Natural killer cell treated with Interleukin-12 subunit alpha and Interleukin-12 subunit beta and Interleukin-15 and Interleukin-18, amount 100 ng/mL, for 72 hours (primary cell): Measurements from ENCODE around the gene RSL24D1. TPM values are rescaled to one million over a fixed set of nuclear protein-coding genes. Genes with fewer than 3 reads are reported as not detected.
A peak's percentile ranks its signal among the peaks of the same experiment; 100 is the strongest.

ENCODE experiments used
- ATAC-seq, 2 donors: fragments of 150-1000 bp; cut with Tn5 transposase in 1 of 2; sonication (Bioruptor Pico), chemical (Tn5 transposase) in 1 of 2; 2 replicates each; pipeline ENCODE4 v1.10.0; 2021
- DNase-seq: peaks from one replicate; pipeline ENCODE4 v3.0.0; 2022; ENCODE audit warnings: low spot score
- H3K27ac Mint-ChIP-seq, 2 donors: 1 replicate in 1 of 2; 2 replicates in 1 of 2; pipeline ENCODE4 v1.8.0; 2022; ENCODE audit warnings: mixed read lengths in 2 of 2, mild to moderate bottlenecking in 1 of 2, moderate library complexity in 1 of 2
- H3K27me3 Mint-ChIP-seq, 2 donors: 1 replicate in 1 of 2; 2 replicates in 1 of 2; pipeline ENCODE4 v1.8.0; 2022; ENCODE audit warnings: mixed read lengths in 2 of 2
- H3K36me3 Mint-ChIP-seq: one replicate; pipeline ENCODE4 v1.8.0; 2022; ENCODE audit warnings: mixed read lengths
- H3K4me1 Mint-ChIP-seq, 2 donors: 1 replicate in 1 of 2; 2 replicates in 1 of 2; pipeline ENCODE4 v1.8.0; 2022; ENCODE audit warnings: low read depth in 2 of 2, mixed read lengths in 2 of 2, mild to moderate bottlenecking in 1 of 2
- H3K4me3 Mint-ChIP-seq: one replicate; pipeline ENCODE4 v1.8.0; 2022; ENCODE audit warnings: mixed read lengths
- H3K9me3 Mint-ChIP-seq: 2 replicates; pipeline ENCODE4 v1.8.0; 2022; ENCODE audit warnings: mixed read lengths
- total RNA-seq, 2 donors: library from RNA; stranded (reverse); gene quantifications; one replicate each; pipeline ENCODE4 v1.2.3, GENCODE V29; 2022

RSL24D1 gene
- total RNA-seq, result 10 to 100 TPM; 76.0 to 76.1 TPM

GRCh38 chr15:55196458-55197361 lies at the start of gene RSL24D1:
Gene RSL24D1, minus strand, starts transcription at chr15:55196941. Its CDS starts 51 bp downstream, at chr15:55196890.
- DNase-seq (peak; percentile 97), ATAC-seq (peak; percentile 99 to 100)
- no peak within 1 kb of the TSS for H3K4me3 Mint-ChIP-seq
- H3K36me3 Mint-ChIP-seq, result peaks cover 22% of the 10 kb centered on the region
- no peaks in the 10 kb centered on the region for H3K27me3 Mint-ChIP-seq
- H3K27ac Mint-ChIP-seq, result no peak within 1 kb of the TSS
- no peaks in the 10 kb centered on the region for H3K9me3 Mint-ChIP-seq
- H3K4me1 Mint-ChIP-seq, result peaks cover 6 to 12% of the 10 kb centered on the region in 2 donors

GRCh38 chr15:55245059-55245458 lies 48.3 kb upstream of the RSL24D1 start:
- Mint-ChIP-seq H3K4me1 (peaks cover 46 to 62% of the 10 kb centered on the region in 2 donors), H3K9me3 (no peaks in the 10 kb centered on the region), H3K4me3 (no peak overlapping the region), H3K27ac (peak overlapping the region; percentile 6 to 69), H3K36me3 (no peaks in the 10 kb centered on the region), H3K27me3 (no peaks in the 10 kb centered on the region)
- ATAC-seq, result no peak
- DNase-seq, result no peak

- DNase-seq (no peak), ATAC-seq (no peak)
- Mint-ChIP-seq H3K4me3 (no peak overlapping the region), H3K36me3 (peaks cover 6% of the 10 kb centered on the region), H3K4me1 (peaks cover 46 to 72% of the 10 kb centered on the region in 2 donors), H3K9me3 (no peaks in the 10 kb centered on the region), H3K27me3 (no peaks in the 10 kb centered on the region), H3K27ac (peak overlapping the region; percentile 43 to 50)
These were observed 45.1 kb upstream of the RSL24D1 start for GRCh38 chr15:55241891-55242290.

GRCh38 chr15:55241186-55241585 lies 44.4 kb upstream of the RSL24D1 start:
- Mint-ChIP-seq H3K36me3 (peaks cover 10% of the 10 kb centered on the region), H3K27me3 (no peaks in the 10 kb centered on the region), H3K4me3 (no peak overlapping the region), H3K9me3 (no peaks in the 10 kb centered on the region), H3K27ac (no peak overlapping the region), H3K4me1 (peaks cover 43 to 69% of the 10 kb centered on the region in 2 donors)
- DNase-seq, result no peak
- no peak for ATAC-seq

GRCh38 chr15:55240125-55240760 lies 43.5 kb upstream of the RSL24D1 start:
- Mint-ChIP-seq H3K4me1 (peaks cover 43 to 67% of the 10 kb centered on the region in 2 donors), H3K27me3 (no peaks in the 10 kb centered on the region), H3K36me3 (peaks cover 10% of the 10 kb centered on the region), H3K9me3 (no peaks in the 10 kb centered on the region), H3K4me3 (peak overlapping the region; percentile 38), H3K27ac (peak overlapping the region; percentile 34 to 65)
- peak in 1 of 2 donors; percentile 61 for ATAC-seq
- DNase-seq, result no peak

GRCh38 chr15:55239440-55240124 lies 42.8 kb upstream of the RSL24D1 start:
- Mint-ChIP-seq H3K4me3 (peak overlapping the region; percentile 33), H3K36me3 (peaks cover 10% of the 10 kb centered on the region), H3K27me3 (no peaks in the 10 kb centered on the region), H3K27ac (peak overlapping the region; percentile 34 to 65), H3K9me3 (no peaks in the 10 kb centered on the region), H3K4me1 (peaks cover 38 to 60% of the 10 kb centered on the region in 2 donors)
- no peak for DNase-seq
- ATAC-seq, result no peak

GRCh38 chr15:55238877-55239276 lies 42.1 kb upstream of the RSL24D1 start:
- H3K4me1 Mint-ChIP-seq, result peaks cover 41 to 54% of the 10 kb centered on the region in 2 donors
- H3K4me3 Mint-ChIP-seq, result peak overlapping the region; percentile 49
- peak overlapping the region; percentile 34 to 65 for H3K27ac Mint-ChIP-seq
- ATAC-seq (no peak), DNase-seq (no peak)
- H3K36me3 Mint-ChIP-seq, result peaks cover 16% of the 10 kb centered on the region
- H3K9me3 Mint-ChIP-seq, result no peaks in the 10 kb centered on the region
- H3K27me3 Mint-ChIP-seq, result no peaks in the 10 kb centered on the region

GRCh38 chr15:55237219-55238130 lies 40.7 kb upstream of the RSL24D1 start:
- H3K36me3 Mint-ChIP-seq, result peaks cover 16% of the 10 kb centered on the region
- peak; percentile 48 to 72 for ATAC-seq
- no peak for DNase-seq
- H3K4me3 Mint-ChIP-seq, result peak overlapping the region; percentile 49
- H3K4me1 Mint-ChIP-seq, result peaks cover 37 to 45% of the 10 kb centered on the region in 2 donors
- H3K27ac Mint-ChIP-seq, result peak overlapping the region; percentile 34 to 65
- no peaks in the 10 kb centered on the region for H3K27me3 Mint-ChIP-seq
- H3K9me3 Mint-ChIP-seq, result no peaks in the 10 kb centered on the region

GRCh38 chr15:55235546-55236036 lies 38.9 kb upstream of the RSL24D1 start:
- Mint-ChIP-seq H3K27ac (no peak overlapping the region), H3K9me3 (no peaks in the 10 kb centered on the region), H3K4me3 (no peak overlapping the region), H3K27me3 (no peaks in the 10 kb centered on the region), H3K36me3 (peaks cover 22% of the 10 kb centered on the region), H3K4me1 (peaks cover 38 to 52% of the 10 kb centered on the region in 2 donors)
- DNase-seq (no peak), ATAC-seq (no peak)

GRCh38 chr15:55234800-55235104 lies 38.0 kb upstream of the RSL24D1 start:
- DNase-seq (no peak), ATAC-seq (no peak)
- Mint-ChIP-seq H3K27me3 (no peaks in the 10 kb centered on the region), H3K9me3 (no peaks in the 10 kb centered on the region), H3K36me3 (peaks cover 24% of the 10 kb centered on the region), H3K4me3 (no peak overlapping the region), H3K4me1 (peaks cover 40 to 52% of the 10 kb centered on the region in 2 donors), H3K27ac (peak overlapping the region in 1 of 2 donors; percentile 6)

- DNase-seq (no peak), ATAC-seq (no peak)
- Mint-ChIP-seq H3K27ac (peak overlapping the region in 1 of 2 donors; percentile 6), H3K27me3 (no peaks in the 10 kb centered on the region), H3K4me3 (no peak overlapping the region), H3K36me3 (peaks cover 25% of the 10 kb centered on the region), H3K9me3 (no peaks in the 10 kb centered on the region), H3K4me1 (peaks cover 36 to 48% of the 10 kb centered on the region in 2 donors)
These were observed 37.5 kb upstream of the RSL24D1 start for GRCh38 chr15:55234104-55234799.

- H3K9me3 Mint-ChIP-seq, result no peaks in the 10 kb centered on the region
- H3K4me1 Mint-ChIP-seq, result peaks cover 26% of the 10 kb centered on the region in 2 donors
- ATAC-seq, result no peak
- peaks cover 22% of the 10 kb centered on the region for H3K36me3 Mint-ChIP-seq
- no peak for DNase-seq
- H3K27ac Mint-ChIP-seq, result peak overlapping the region in 1 of 2 donors; percentile 82
- H3K27me3 Mint-ChIP-seq, result no peaks in the 10 kb centered on the region
- no peak overlapping the region for H3K4me3 Mint-ChIP-seq
These were observed 34.7 kb upstream of the RSL24D1 start for GRCh38 chr15:55231455-55231854.
